ENCODE measurements around the gene TBKBP1. TPM values are rescaled to one million over a fixed set of nuclear protein-coding genes. Genes with fewer than 3 reads are reported as not detected.

The TBKBP1 gene
- total RNA-seq, 1 experiment from 2014 or later = 33.2 TPM

GRCh38 chr17:47715669-47716325 is 21.8 kb downstream of the TBKBP1 start:
- Histone ChIP-seq H3K23ac (ENCODE audit: insufficient read length, low read depth, low read length) (no peak overlapping the region), H3T11ph (ENCODE audit: low read length) (no peak overlapping the region), H3K9ac (ENCODE audit: extremely low read depth, insufficient read length, low read length) (no peak overlapping the region), H3K14ac (ENCODE audit: insufficient read depth, low read length) (no peak overlapping the region; the same call in 1 of the 2 replicates), H3K18ac (ENCODE audit: insufficient read length, low read depth, low read length) (no peak overlapping the region), H3K79me2 (ENCODE audit: insufficient read depth, low read length) (no peaks in the 10 kb centered on the region), H3K4me1 (ENCODE audit: insufficient read depth, low read length) (no peaks in the 10 kb centered on the region), H3K4ac (ENCODE audit: low read depth, low read length) (no peak overlapping the region), H2BK12ac (ENCODE audit: insufficient read length, low read depth, low read length) (no peak overlapping the region), H4K91ac (ENCODE audit: insufficient read length, low read depth, low read length) (no peak overlapping the region), H2AFZ (ENCODE audit: low read length) (no peak overlapping the region), H4K20me1 (ENCODE audit: control insufficient read depth, insufficient read depth, insufficient read length) (no peaks in the 10 kb centered on the region), H3K23me2 (ENCODE audit: insufficient read length, low read depth, low read length, poor library complexity, severe bottlenecking) (no peaks in the 10 kb centered on the region), H3K56ac (ENCODE audit: insufficient read length, low read depth, low read length) (no peak overlapping the region), H2BK20ac (ENCODE audit: low read depth, low read length, poor library complexity, severe bottlenecking) (no peak overlapping the region), H2AK5ac (ENCODE audit: insufficient read length, low read length) (no peak overlapping the region), H3K27ac (ENCODE audit: insufficient read length, low read depth, low read length) (no peak overlapping the region), H3K27me3 (ENCODE audit: insufficient read depth, low read length) (peaks cover 2% of the 10 kb centered on the region; the same call in 1 of the 2 replicates), H2BK5ac (ENCODE audit: insufficient read length, low read length) (no peak overlapping the region), H3K9me3 (ENCODE audit: control insufficient read depth, low read depth, low read length) (no peaks in the 10 kb centered on the region), H4K5ac (ENCODE audit: insufficient read length, low read depth, low read length) (no peak overlapping the region), H3K4me2 (ENCODE audit: insufficient read depth, insufficient read length, low read length) (no peak overlapping the region), H4K8ac (replicated peaks; ENCODE audit: insufficient read length, low read depth, low read length) (no peak overlapping the region), H2BK15ac (ENCODE audit: low read depth, low read length) (no peak overlapping the region), H2BK120ac (ENCODE audit: low read depth, low read length, poor library complexity, severe bottlenecking) (no peak overlapping the region), H3K79me1 (ENCODE audit: insufficient read depth, low read depth, low read length, poor library complexity, severe bottlenecking) (no peaks in the 10 kb centered on the region)
- Mint-ChIP-seq H3K4me3 (no peak overlapping the region), H3K4me1 (peaks cover 24 to 32% of the 10 kb centered on the region in 2 experiments), H3K27ac (no peak overlapping the region; a peak in 1 of 7 replicates), H3K27me3 (ENCODE audit: low read depth) (peaks cover 60% of the 10 kb centered on the region), H3K36me3 (ENCODE audit: insufficient read depth in 1 of 3, low read depth in 3 of 3) (peaks cover 1 to 4% (median 2%) of the 10 kb centered on the region in 3 experiments; a peak in 2 of 7 replicates), H3K9me3 (no peaks in the 10 kb centered on the region)
- WGBS (ENCODE audit: extremely low coverage, insufficient read length, low lambda C conversion rate) = no CpG with 5 or more reads among the region's 10 CpGs
- TF ChIP-seq CTCF (conservative IDR thresholded peaks at IDR 0.05) = no peak
- no peak for DNase-seq

Data from H9 (cell line).